Measurements from ENCODE around the gene ARMC12. TPM values are rescaled to one million over a fixed set of nuclear protein-coding genes. Genes with fewer than 3 reads are reported as not detected.
"Not testable (repeated sequence)": the region's sequence is repeated elsewhere in the genome, so short reads cannot be mapped to it uniquely, and the experiment has no call there.

Gene ARMC12
- total RNA-seq, 2 experiments from 2014 or later: 1.9 to 2.8 TPM

DNA sequence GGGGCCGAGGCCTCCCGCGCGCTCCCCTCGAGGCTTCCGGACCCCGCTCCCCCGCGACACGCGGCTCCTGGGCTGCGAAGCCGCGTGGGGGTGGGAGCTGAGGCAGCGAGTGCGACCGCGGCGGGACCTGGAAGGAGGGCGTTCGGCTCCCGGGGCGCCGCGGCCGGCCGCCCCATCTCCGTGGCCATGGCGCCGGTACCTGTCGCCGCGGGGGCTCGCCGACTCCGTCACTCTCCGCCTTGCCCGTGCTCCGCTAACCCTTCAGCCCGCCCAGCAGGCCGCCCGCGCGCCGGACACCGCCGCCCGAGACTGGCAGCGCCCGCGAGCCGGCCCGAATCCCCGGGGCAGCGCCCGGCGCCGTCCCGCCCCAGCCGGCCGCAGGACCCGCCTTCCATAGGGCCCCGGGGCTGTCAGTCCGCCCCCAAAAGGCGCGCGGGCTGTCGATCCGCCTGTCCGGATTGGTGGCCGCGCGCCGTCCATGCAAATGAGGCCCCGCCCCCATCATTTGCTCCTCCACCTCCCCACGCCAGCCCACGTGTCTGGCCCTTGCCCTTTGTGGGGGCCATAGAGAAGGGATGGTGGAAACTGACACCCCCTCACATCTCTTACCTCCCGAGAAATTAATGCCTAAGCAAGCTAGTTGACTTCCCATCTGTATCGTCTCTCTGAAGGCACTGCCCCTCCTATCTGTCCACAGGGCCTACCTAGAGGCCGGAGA lies 48.1 kb upstream of the ARMC12 start, which contains the start of gene FKBP5:
TSS of gene FKBP5 (minus strand) at position 311 of the 718 bp plus-strand sequence. CDS start 46,091 bp downstream, outside the sequence.
- ATAC-seq (ENCODE audit: poor library complexity) (peak; percentile 88), DNase-seq (peak; percentile 73 to 94 (median 83))
- H3K4me1 Mint-ChIP-seq (ENCODE audit: low read depth): peaks cover 19% of the 10 kb centered on the region
- POLR2A ChIA-PET: interaction anchor here (0.5 to 4.5 kb wide), 11 partner anchors 8 to 384 kb away, joined by 3 to 69 read pairs (median 3); no protein-coding TSS in a partner anchor
- TF ChIP-seq CTCF (IDR thresholded peaks at IDR 0.05): no peak
- no peaks in the 10 kb centered on the region for H3K27me3 ChIP-seq (ENCODE audit: control insufficient read depth in 1 of 2, insufficient read depth in 2 of 2, low read length in 2 of 2)
- peak within 1 kb of the TSS; percentile 91 for H3K27ac Mint-ChIP-seq
- H3K27me3 Mint-ChIP-seq: no peaks in the 10 kb centered on the region
- peaks cover under 1% of the 10 kb centered on the region for H3K36me3 ChIP-seq (ENCODE audit: insufficient read depth, low read length)
- H3K36me3 Mint-ChIP-seq (ENCODE audit: low read depth): peaks cover 28% of the 10 kb centered on the region
- intact Hi-C loops (cut with DNase I, micrococcal nuclease): loop anchor here (1.0 to 5.0 kb wide), 6 partner anchors 20 to 106 kb away; no protein-coding TSS in a partner anchor
- H3K4me1 ChIP-seq (ENCODE audit: insufficient read depth, low read length): peaks cover 22% of the 10 kb centered on the region
- CTCF ChIA-PET: interaction anchor here (0.9 to 3.4 kb wide), 4 partner anchors 30 to 104 kb away, joined by 3 to 20 read pairs (median 4); partner anchors contain the start of gene ARMC12
- H3K9me3 ChIP-seq (ENCODE audit: control insufficient read depth in 1 of 2, insufficient read depth in 1 of 2, low read length in 2 of 2): no peaks in the 10 kb centered on the region
- H3K27ac ChIP-seq (ENCODE audit: low read depth in 1 of 2, low read length in 2 of 2): peak within 1 kb of the TSS; percentile 64 to 67
- H3K9me3 Mint-ChIP-seq: no peaks in the 10 kb centered on the region
- peak within 1 kb of the TSS; percentile 98 for H3K4me3 ChIP-seq (ENCODE audit: low read length)
- peak within 1 kb of the TSS; percentile 99 for H3K4me3 Mint-ChIP-seq

DNA sequence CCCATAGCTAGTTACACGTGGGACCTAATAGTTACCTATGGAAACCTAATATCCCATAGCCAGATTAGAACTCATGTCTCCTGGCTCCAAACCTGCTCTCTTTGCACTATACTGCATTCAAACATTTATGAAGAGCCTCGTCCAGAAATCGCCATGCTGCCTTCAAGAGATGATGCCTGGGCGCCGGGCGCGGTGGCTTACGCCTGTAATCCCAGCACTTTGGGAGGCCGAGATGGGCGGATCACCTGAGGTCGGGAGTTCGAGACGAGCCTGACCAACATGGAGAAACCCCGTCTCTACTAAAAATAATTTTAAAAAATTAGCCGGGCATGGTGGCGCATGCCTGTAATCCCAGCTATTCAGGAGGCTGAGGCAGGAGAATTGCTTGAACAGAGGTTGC lies 46.8 kb upstream of the ARMC12 start:
- H3K4me1 ChIP-seq (ENCODE audit: insufficient read depth, low read length); H3K9me3 Mint-ChIP-seq; H3K27ac ChIP-seq (ENCODE audit: low read depth in 1 of 2, low read length in 2 of 2); H3K27me3 Mint-ChIP-seq; H3K36me3 ChIP-seq (ENCODE audit: insufficient read depth, low read length); ATAC-seq (ENCODE audit: poor library complexity); H3K9me3 ChIP-seq (ENCODE audit: control insufficient read depth in 1 of 2, insufficient read depth in 1 of 2, low read length in 2 of 2); intact Hi-C loops (cut with DNase I, micrococcal nuclease); H3K27me3 ChIP-seq (ENCODE audit: control insufficient read depth in 1 of 2, insufficient read depth in 2 of 2, low read length in 2 of 2); H3K4me3 ChIP-seq (ENCODE audit: low read length); DNase-seq: not testable (repeated sequence)
- peak overlapping the region; percentile 87 for H3K4me3 Mint-ChIP-seq
- CTCF ChIA-PET: interaction anchor here (1.5 to 1.9 kb wide), 2 partner anchors 29 to 47 kb away, joined by 4 read pairs; partner anchors contain the start of gene ARMC12
- peak overlapping the region; percentile 84 for H3K27ac Mint-ChIP-seq
- peaks cover 21% of the 10 kb centered on the region for H3K36me3 Mint-ChIP-seq (ENCODE audit: low read depth)
- POLR2A ChIA-PET: interaction anchor here (0.6 to 4.5 kb wide), 2 partner anchors 20 to 41 kb away, joined by 3 to 69 read pairs; no protein-coding TSS in a partner anchor
- peaks cover 13% of the 10 kb centered on the region for H3K4me1 Mint-ChIP-seq (ENCODE audit: low read depth)

GRCh38 chr6:35690484-35690883 lies 46.3 kb upstream of the ARMC12 start:
- no peaks in the 10 kb centered on the region for H3K9me3 ChIP-seq (ENCODE audit: control insufficient read depth in 1 of 2, insufficient read depth in 1 of 2, low read length in 2 of 2)
- no peaks in the 10 kb centered on the region for H3K27me3 ChIP-seq (ENCODE audit: control insufficient read depth in 1 of 2, insufficient read depth in 2 of 2, low read length in 2 of 2)
- no peak overlapping the region for H3K27ac ChIP-seq (ENCODE audit: low read depth in 1 of 2, low read length in 2 of 2)
- Mint-ChIP-seq H3K4me3 (no peak overlapping the region), H3K36me3 (ENCODE audit: low read depth) (peaks cover 21% of the 10 kb centered on the region), H3K27ac (no peak overlapping the region), H3K27me3 (no peaks in the 10 kb centered on the region), H3K9me3 (no peaks in the 10 kb centered on the region), H3K4me1 (ENCODE audit: low read depth) (peaks cover 10% of the 10 kb centered on the region)
- DNase-seq: no peak
- intact Hi-C loops (cut with DNase I, micrococcal nuclease): no loop called here
- H3K4me3 ChIP-seq (ENCODE audit: low read length): no peak overlapping the region
- H3K4me1 ChIP-seq (ENCODE audit: insufficient read depth, low read length): peaks cover 9% of the 10 kb centered on the region
- TF ChIP-seq CTCF (IDR thresholded peaks at IDR 0.05): no peak
- ChIA-PET POLR2A (interaction anchor here (0.6 to 4.5 kb wide), 2 partner anchors 19 to 40 kb away, joined by 3 to 69 read pairs; no protein-coding TSS in a partner anchor), CTCF (interaction anchor here (1.0 to 1.9 kb wide), 3 partner anchors 29 to 47 kb away, joined by 3 to 4 read pairs (median 4); partner anchors contain the start of gene ARMC12)
- H3K36me3 ChIP-seq (ENCODE audit: insufficient read depth, low read length): no peaks in the 10 kb centered on the region
- ATAC-seq (ENCODE audit: poor library complexity): no peak

Data from CD4-positive, alpha-beta T cell (primary cell).